Measurements from ENCODE around the gene SIGLEC10. TPM values are rescaled to one million over a fixed set of nuclear protein-coding genes. Genes with fewer than 3 reads are reported as not detected.

SIGLEC10 gene
- total RNA-seq, 1 donor from 2014 or later: not detected

DNA sequence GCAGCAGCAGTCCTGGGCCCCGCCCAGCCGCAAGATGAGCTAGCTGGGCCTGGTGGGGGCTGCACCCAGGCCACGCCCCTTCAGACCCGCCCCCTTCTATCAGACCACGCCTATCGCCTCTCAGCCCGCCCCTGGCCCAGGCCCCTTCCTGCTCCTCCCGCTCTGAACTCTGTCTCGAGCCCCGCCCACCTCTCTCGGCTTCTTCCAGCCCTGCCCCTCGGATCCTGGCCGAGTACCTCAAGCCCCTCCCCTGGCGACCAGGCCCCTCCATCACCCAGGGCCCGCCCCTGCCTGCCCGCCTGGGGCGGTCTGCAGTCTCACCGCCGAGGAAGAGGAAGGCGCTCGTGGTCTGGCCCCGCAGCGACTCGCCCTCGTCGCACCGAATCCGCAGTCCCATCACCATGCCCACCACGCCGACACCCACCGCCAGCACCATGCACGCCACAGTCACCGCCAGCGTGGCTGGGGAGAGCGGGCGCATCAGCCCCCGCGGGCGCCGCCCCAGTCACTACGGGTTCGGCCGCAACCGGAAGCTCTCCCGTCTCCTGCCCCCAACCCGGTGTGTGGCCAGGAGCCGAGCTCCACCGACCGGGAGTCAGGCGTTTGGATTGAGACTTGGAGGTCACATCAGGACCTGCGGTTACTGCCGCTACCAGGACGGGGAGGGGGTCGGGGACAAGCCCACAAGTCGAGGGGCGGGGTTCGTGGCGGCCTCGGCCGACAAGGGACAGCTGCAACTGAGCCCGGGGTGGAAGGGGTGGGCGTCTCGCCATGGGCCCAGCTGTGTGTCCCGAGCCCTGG, 49.7 kb downstream of the SIGLEC10 start:
- Mint-ChIP-seq H3K27me3 (ENCODE audit: low read depth) (no peaks in the 10 kb centered on the region), H3K4me1 (peaks cover 47% of the 10 kb centered on the region), H3K36me3 (ENCODE audit: low read depth) (no peaks in the 10 kb centered on the region), H3K27ac (ENCODE audit: unreplicated experiment) (peak overlapping the region; percentile 99), H3K4me3 (peak overlapping the region; percentile 99), H3K9me3 (no peaks in the 10 kb centered on the region)
- DNase-seq (ENCODE audit: low read depth, low spot score): peak; percentile 99
- TF ChIP-seq, protein P1, sequence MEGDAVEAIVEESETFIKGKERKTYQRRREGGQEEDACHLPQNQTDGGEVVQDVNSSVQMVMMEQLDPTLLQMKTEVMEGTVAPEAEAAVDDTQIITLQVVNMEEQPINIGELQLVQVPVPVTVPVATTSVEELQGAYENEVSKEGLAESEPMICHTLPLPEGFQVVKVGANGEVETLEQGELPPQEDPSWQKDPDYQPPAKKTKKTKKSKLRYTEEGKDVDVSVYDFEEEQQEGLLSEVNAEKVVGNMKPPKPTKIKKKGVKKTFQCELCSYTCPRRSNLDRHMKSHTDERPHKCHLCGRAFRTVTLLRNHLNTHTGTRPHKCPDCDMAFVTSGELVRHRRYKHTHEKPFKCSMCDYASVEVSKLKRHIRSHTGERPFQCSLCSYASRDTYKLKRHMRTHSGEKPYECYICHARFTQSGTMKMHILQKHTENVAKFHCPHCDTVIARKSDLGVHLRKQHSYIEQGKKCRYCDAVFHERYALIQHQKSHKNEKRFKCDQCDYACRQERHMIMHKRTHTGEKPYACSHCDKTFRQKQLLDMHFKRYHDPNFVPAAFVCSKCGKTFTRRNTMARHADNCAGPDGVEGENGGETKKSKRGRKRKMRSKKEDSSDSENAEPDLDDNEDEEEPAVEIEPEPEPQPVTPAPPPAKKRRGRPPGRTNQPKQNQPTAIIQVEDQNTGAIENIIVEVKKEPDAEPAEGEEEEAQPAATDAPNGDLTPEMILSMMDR (conservative IDR thresholded peaks at IDR 0.05): no peak

GRCh38 chr19:51367255-51367564, 50.2 kb downstream of the SIGLEC10 start:
- H3K27me3 Mint-ChIP-seq (ENCODE audit: low read depth): no peaks in the 10 kb centered on the region
- DNase-seq (ENCODE audit: low read depth, low spot score): no peak
- TF ChIP-seq, protein P1 (conservative IDR thresholded peaks at IDR 0.05): no peak
- H3K27ac Mint-ChIP-seq (ENCODE audit: unreplicated experiment): peak overlapping the region; percentile 99
- no peaks in the 10 kb centered on the region for H3K9me3 Mint-ChIP-seq
- peak overlapping the region; percentile 99 for H3K4me3 Mint-ChIP-seq
- peaks cover 50% of the 10 kb centered on the region for H3K4me1 Mint-ChIP-seq
- H3K36me3 Mint-ChIP-seq (ENCODE audit: low read depth): no peaks in the 10 kb centered on the region

- Mint-ChIP-seq H3K4me3 (peak overlapping the region; percentile 99), H3K4me1 (peaks cover 50% of the 10 kb centered on the region), H3K27ac (ENCODE audit: unreplicated experiment) (peak overlapping the region; percentile 99), H3K27me3 (ENCODE audit: low read depth) (no peaks in the 10 kb centered on the region), H3K36me3 (ENCODE audit: low read depth) (no peaks in the 10 kb centered on the region), H3K9me3 (no peaks in the 10 kb centered on the region)
- TF ChIP-seq, protein P1 (conservative IDR thresholded peaks at IDR 0.05): no peak
- DNase-seq (ENCODE audit: low read depth, low spot score): peak; percentile 92
Measured at GRCh38 chr19:51366389-51367254, 50.8 kb downstream of the SIGLEC10 start.

- TF ChIP-seq, protein P1 (conservative IDR thresholded peaks at IDR 0.05): no peak
- DNase-seq (ENCODE audit: low read depth, low spot score): no peak
- Mint-ChIP-seq H3K9me3 (no peaks in the 10 kb centered on the region), H3K36me3 (ENCODE audit: low read depth) (no peaks in the 10 kb centered on the region), H3K4me1 (peaks cover 50% of the 10 kb centered on the region), H3K27me3 (ENCODE audit: low read depth) (no peaks in the 10 kb centered on the region), H3K27ac (ENCODE audit: unreplicated experiment) (peak within 1 kb of the TSS; percentile 99), H3K4me3 (peak within 1 kb of the TSS; percentile 99)
Measured at GRCh38 chr19:51365965-51366388, 51.5 kb downstream of the SIGLEC10 start, which contains the start of gene ETFB. Gene ETFB (minus strand): TSS chr19:51366388. CDS start chr19:51366326, 62 bp downstream.

- Mint-ChIP-seq H3K27ac (ENCODE audit: unreplicated experiment) (peak overlapping the region; percentile 93), H3K36me3 (ENCODE audit: low read depth) (no peaks in the 10 kb centered on the region), H3K27me3 (ENCODE audit: low read depth) (no peaks in the 10 kb centered on the region), H3K9me3 (no peaks in the 10 kb centered on the region), H3K4me1 (peaks cover 50% of the 10 kb centered on the region), H3K4me3 (peak overlapping the region; percentile 99)
- TF ChIP-seq, protein P1 (conservative IDR thresholded peaks at IDR 0.05): no peak
- DNase-seq (ENCODE audit: low read depth, low spot score): no peak
Measured at GRCh38 chr19:51365211-51365964, 52.1 kb downstream of the SIGLEC10 start.
